ENCODE data around the gene SLC25A41.
"Not testable (repeated sequence)": the region's sequence is repeated elsewhere in the genome, so short reads cannot be mapped to it uniquely, and the experiment has no call there.

Gene SLC25A41

GRCh38 chr19:6412061-6412446 is 21.5 kb downstream of the SLC25A41 start:
- no peak for DNase-seq (ENCODE audit: low spot score)

DNA sequence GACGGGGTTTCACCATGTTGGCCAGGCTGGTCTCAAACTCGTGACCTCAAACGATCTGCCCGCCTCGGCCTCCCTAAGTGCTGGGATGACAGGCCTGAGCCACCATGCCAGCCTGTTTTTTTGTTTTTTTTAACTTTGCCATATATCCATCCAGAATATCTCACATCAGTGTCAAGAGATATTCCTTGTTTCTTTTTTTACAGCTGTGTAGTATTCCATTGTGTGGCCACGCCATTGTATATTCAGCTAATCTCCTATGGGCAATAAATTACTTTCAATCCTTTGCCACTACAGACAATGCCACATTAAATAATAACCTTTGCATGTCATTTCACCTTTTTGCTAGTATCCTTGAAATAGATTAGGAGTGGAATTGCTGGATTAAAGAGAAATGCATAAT is 24.2 kb downstream of the SLC25A41 start:
- DNase-seq (ENCODE audit: low spot score), result no peak

- DNase-seq (ENCODE audit: low spot score), result no peak
Observed at GRCh38 chr19:6406401-6406800, 27.2 kb downstream of the SLC25A41 start.

DNA sequence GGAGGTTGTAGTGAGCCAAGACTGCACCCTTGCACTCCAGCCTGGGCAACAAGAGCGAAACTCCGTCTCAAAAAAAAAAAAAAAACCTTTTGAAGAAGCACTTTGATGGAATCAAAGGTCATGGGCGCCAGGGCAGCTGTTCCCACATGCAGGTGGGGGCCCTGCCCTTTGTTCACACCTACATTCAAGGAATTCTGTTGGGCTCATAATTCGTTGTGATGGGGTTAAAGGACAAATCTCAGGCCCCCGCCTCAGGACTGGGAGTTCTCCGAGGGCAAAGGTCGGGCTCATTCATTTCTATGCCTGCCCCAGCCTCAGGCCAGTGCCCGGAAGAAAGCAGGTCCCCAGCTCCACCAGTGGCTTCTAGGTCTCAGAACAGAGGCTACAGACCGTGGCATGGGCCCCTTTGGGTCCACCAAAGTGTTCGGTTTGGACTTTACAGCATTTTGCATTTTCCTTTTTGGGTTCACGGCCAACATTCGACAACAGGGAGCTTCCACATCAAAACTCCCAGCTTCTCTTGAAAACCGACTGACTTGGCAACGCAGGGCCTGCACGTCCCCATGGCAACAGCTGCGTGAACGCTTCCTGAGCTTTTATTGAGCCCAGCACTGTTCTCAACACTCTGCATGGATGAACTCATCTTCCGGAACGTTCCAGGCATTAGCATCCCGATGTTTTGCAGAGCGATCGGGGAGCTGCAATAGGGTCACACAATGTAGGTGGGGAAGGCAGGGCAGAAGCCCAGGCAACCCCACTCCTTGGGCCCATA is 30.5 kb downstream of the SLC25A41 start:
- peak; percentile 69 for DNase-seq (ENCODE audit: low spot score)

- DNase-seq (ENCODE audit: low spot score), result no peak
Observed at GRCh38 chr19:6402058-6402457, 31.5 kb downstream of the SLC25A41 start.

DNA sequence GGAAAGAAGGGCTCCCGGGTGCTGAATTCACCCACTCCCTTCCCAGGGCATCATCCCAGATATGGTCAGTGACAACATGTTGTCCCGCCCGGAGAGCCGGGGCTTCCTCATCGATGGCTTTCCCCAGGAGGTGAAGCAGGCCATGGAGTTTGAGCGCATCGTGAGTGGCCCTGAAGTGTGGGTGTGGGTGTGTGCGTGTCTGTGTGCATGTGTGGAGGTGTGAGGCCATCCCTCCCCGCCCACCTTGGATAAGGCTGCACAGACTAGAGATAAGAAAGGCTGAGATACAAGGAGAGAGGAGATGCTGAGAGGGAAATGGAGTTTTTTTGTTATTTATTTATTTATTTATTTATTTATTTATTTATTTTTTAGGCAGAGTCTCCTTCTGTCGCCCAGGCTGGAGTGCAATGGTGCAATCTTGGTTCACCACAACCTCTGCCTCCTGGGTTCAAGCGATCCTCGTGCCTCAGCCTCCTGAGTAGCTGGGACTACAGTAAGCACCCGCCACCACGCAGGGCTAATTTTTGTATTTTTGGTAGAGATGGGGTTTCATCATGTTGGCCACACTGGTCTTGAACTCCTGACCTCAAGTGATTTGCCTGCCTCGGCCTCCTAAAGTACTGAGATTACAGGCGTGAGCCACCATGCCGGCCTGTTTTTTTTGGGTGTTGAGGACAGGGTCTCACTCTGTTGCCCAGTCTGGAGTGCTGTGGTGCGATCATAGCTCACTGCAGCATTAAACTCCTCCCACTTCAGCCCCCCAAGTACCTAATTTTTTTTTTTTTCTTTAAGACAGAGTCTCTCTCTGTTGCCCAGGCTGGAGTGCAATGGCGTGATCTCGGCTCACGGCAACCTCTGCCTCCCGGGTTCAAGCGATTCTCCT is 33.3 kb downstream of the SLC25A41 start:
- DNase-seq (ENCODE audit: low spot score), result not testable (repeated sequence)

DNA sequence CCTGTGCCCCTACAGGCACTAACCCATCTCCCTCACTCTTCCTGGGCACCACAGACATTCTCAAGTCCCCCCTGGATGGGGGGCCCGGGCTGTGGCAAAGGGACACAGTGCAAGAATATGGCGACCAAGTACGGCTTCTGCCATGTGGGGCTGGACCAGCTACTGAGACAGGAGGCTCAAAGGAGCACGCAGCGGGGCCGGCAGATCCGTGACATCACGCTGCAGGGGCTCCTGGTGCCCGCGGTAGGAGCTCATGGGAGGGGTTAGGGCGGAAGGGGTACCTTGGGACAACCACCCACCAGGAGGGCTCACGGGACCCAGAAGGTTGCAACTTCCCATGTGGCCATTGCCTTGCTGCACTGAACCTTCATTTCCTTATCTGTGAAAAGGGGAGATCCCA is 37.3 kb downstream of the SLC25A41 start:
- DNase-seq (ENCODE audit: low spot score), result no peak

- no peak for DNase-seq (ENCODE audit: low spot score)
Observed at GRCh38 chr19:6394831-6395230, 38.7 kb downstream of the SLC25A41 start.

GRCh38 chr19:6393983-6394412 is 39.6 kb downstream of the SLC25A41 start:
- no peak for DNase-seq (ENCODE audit: low spot score)

DNA sequence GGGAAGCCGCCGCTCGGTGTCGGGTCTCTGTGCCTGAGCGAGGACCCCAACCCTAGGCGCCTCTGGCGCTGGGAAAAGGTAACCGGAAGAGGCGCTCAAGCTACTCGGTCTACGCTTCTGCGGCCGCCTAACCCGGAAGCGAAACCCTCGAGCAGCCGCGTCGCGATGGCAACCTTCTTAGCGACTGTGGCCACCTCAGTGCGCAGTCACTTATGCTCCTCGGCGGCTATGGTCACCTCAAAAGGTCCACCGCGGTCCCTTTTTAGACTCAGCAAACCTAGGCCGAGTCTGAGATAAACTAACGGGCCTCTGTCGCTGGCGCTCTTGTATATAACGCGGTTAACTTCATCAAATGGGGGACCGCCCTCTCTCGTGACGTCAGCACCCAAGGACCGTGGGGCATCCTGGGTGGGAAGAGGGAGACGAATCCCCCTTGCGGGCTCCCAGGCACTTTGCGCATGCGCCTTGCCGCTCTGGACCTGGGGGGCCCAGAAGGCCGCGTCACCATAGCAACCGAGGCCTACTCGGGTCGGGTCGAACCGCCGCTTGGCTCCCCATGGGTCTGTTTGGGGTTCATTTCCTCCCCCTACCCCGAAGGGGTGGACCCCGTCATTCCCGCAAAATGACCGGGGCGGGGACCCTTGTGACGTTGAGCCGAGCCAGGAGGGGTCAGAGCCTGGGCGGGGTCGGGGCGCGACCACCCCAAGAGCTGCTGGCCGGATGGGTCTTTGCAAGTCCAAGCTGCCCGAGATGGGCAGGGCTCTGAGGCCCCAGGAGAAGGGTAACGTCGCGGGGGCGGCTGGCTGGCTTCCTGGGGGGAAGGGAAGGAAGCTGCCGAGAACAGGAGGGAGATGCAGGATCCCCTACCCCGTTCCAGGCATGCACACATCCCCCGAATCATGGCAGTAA is 40.2 kb downstream of the SLC25A41 start, which contains the start of gene GTF2F1:
Gene GTF2F1, minus strand, starts transcription at position 91 of the 909 bp plus-strand sequence. CDS start 169 bp downstream, outside the sequence.
- peak; percentile 99 for DNase-seq (ENCODE audit: low spot score)

DNA sequence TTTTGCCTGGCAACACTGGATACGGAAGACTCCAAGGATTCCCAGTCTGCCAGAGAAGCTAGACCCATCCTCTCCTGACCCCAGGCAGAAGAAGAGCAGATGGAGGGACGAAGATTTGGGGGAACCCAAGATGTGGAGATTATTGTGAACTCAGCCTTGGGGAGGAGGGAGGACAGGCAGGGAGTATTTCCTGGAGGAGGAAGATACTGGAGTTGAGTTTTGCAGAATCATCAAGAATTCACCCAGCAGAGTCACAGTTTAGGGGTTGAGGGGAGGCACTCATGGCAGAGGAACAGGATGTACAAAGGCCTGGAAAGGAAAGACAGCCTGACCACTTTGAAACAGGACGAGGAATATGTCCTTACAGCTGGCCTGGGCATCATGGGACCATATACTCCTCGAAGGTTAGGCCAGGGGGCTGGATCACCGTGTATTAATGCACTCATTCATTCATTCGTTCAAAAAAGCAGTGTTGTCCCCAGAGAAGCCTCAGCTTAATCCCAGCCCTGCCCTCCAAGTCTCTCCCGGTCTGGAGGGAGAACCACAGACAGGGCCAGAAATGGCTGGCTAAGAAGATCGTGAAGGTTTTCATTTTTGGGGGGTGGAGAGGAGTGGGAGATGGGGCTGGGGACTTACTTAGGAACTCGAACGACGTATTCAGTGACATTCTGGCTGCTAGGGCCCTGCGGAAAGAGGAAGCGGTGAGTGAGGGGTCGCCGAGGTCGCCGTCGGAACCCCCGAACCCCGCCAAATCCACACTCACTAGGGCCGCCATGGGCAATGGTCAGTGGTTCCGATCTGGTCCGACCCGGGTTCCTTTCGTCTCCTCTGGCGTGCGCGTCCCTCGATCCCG is 41.1 kb downstream of the SLC25A41 start:
- no peak for DNase-seq (ENCODE audit: low spot score)

- DNase-seq (ENCODE audit: low spot score), result no peak
Observed at GRCh38 chr19:6387372-6387771, 46.2 kb downstream of the SLC25A41 start.

DNA sequence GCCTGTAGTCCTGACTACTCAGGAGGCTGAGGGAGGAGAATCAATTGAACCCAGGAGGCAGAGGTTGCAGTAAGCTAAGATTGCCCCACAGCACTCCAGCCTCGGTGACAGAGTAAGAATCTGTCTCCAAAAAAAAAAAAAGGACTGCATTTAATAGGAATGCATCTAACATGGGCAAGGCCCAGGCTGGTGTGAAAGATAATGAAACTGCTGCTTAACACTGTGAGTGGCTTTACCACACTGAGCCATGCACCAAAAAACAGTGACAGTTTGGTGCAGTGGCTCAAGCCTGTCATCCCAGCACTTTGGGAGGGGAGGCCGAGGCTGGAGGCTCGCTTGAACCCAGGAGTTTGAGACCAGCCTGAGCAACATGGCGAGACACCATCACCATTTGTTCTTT is 49.2 kb downstream of the SLC25A41 start:
- DNase-seq (ENCODE audit: low spot score), result no peak

DNA sequence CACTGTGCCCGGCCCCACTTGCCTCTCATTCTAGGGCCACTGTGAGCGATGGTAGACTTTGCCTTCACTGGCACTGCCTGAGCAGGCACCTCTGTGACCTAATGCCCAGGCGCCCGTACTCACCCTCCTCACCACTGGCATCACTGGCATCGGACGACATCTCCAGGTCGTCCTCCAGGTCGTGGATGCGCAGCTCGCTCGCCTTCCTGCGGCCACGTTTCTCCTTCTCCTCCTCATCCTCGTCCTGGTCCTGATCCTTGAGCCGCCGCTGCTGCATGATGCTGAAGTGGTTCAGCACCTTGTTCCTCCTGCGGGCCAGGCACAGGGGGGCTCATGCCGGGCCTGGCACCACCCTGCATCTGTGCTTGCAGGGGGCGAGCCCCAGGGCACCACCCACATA is 50.4 kb downstream of the SLC25A41 start:
- DNase-seq (ENCODE audit: low spot score), result no peak

DNA sequence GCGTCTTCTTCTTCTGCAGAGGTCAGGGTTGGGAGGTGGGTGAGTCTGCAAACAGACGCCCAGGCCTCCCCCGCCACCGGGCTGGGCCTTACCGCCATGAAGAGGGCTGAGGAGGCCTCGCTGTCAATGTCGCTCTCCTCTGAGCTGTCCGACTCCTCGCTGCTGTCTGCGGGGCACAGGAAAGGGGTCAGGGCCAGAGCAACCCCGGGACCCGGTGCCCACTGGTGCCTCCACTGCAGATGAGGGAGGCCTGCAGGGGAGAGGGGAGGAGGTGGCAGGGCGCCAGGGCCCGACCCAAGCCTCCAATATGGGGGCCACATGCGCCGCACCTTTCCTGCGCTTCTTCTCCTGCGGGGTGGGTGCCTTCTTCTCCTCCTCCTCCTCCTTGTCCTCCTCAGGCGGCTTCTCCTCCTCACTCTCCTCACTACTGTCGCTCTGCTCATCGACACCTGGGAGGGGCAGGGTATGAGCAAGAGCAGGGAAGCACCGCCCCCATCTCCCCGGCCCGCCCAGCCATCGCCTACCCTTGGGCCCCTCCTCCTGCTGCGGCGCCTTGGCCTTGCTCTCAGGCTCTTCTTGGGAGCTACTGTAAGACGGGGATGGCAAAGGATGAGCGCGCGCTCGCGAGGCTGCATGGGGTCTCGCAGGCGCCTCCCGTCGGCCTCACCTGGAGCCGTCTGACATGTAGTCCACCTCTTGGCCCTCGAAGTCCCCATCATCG is 52.4 kb downstream of the SLC25A41 start:
- no peak for DNase-seq (ENCODE audit: low spot score)

GRCh38 chr19:6379744-6380143 is 53.8 kb downstream of the SLC25A41 start:
- DNase-seq (ENCODE audit: low spot score), result no peak

DNA sequence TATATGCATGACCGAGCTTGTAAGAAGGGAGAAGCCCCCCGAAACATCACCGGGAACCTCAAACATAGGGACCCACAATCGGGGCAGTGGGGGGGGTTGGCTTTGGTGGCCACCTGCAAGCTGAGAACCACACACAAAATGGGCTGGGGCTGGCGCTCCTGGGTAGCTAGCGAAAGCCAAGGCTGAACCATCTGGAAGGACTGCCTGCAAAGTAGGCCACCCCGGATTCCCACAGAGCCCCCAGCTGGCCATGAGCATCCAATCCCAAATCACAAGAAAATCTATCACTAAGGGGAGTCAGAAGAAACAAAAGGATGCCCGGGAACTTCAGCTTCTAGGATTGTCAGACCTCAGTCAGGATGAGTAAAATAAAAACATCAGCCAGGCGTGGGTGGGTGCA is 55.1 kb downstream of the SLC25A41 start:
- no peak for DNase-seq (ENCODE audit: low spot score)

- DNase-seq (ENCODE audit: low spot score), result peak; percentile 76
Observed at GRCh38 chr19:6378041-6378440, 55.5 kb downstream of the SLC25A41 start.

- DNase-seq (ENCODE audit: low spot score), result no peak
Observed at GRCh38 chr19:6376512-6377190, 56.9 kb downstream of the SLC25A41 start.
